GM23338 (cell line): Measurements from ENCODE around the gene FAM171A1. TPM values are rescaled to one million over a fixed set of nuclear protein-coding genes. Genes with fewer than 3 reads are reported as not detected.
A peak's percentile ranks its signal among the peaks of the same experiment; 100 is the strongest.

Experiments
- ATAC-seq: fragments of 200-7000 bp; cut with Tn5 transposase; 3 replicates; pipeline ENCODE4 v1.9.1; 2020
- DNase-seq: peaks from one replicate; pipeline ENCODE4 v3.0.0-alpha.2; 2015; ENCODE audit warnings: low spot score
- H2AFZ ChIP-seq: fragments of 200-600 bp; sonication (generic); 2 replicates; pipeline ENCODE4 v1.8.0; 2016; ENCODE audit warnings: antibody characterized with exemption, mild to moderate bottlenecking, moderate library complexity
- H3F3A ChIP-seq: fragments of 200-600 bp; sonication (generic); replicated peaks from 2 replicates; pipeline ENCODE4 v1.8.0; 2017; ENCODE audit warnings: antibody characterized with exemption, mixed run types, low read depth
- H3K27ac ChIP-seq: fragments of 200-600 bp; sonication (generic); 2 replicates; pipeline ENCODE4 v1.6.1; 2016; ENCODE audit warnings: low read depth
- H3K27me3 ChIP-seq: fragments of 200-600 bp; sonication (generic); 2 replicates; pipeline ENCODE4 v1.8.0; 2016; ENCODE audit warnings: mild to moderate bottlenecking, mixed run types, moderate library complexity; ENCODE audit not compliant: insufficient read depth
- H3K36me3 ChIP-seq: fragments of 200-600 bp; sonication (generic); 2 replicates; pipeline ENCODE4 v1.8.0; 2016; ENCODE audit warnings: mild to moderate bottlenecking; ENCODE audit not compliant: insufficient read depth
- H3K4me1 ChIP-seq: fragments of 200-600 bp; sonication (generic); 2 replicates; pipeline ENCODE4 v1.8.0; 2016; ENCODE audit warnings: mild to moderate bottlenecking, moderate library complexity; ENCODE audit not compliant: insufficient read depth
- H3K4me2 ChIP-seq: fragments of 200-600 bp; sonication (generic); 2 replicates; pipeline ENCODE4 v1.7.1; 2017; ENCODE audit warnings: mixed run types
- H3K4me3 ChIP-seq: fragments of 200-600 bp; sonication (generic); 2 replicates; pipeline ENCODE4 v1.6.1; 2016; ENCODE audit warnings: mixed run types
- H3K79me2 ChIP-seq: fragments of 200-600 bp; sonication (generic); replicated peaks from 2 replicates; pipeline ENCODE4 v1.8.0; 2017; ENCODE audit warnings: mild to moderate bottlenecking; ENCODE audit not compliant: insufficient read depth
- H3K9me2 ChIP-seq: fragments of 200-600 bp; sonication (generic); 2 replicates; pipeline ENCODE4 v1.8.0; 2017; ENCODE audit not compliant: insufficient read depth
- H4K20me1 ChIP-seq: fragments of 200-600 bp; sonication (generic); replicated peaks from 2 replicates; pipeline ENCODE4 v1.8.0; 2017; ENCODE audit warnings: mild to moderate bottlenecking; ENCODE audit not compliant: insufficient read depth
- H3K27ac Mint-ChIP-seq: 2 replicates; pipeline ENCODE4 v1.8.0; 2020; ENCODE audit warnings: inconsistent platforms, mild to moderate bottlenecking, moderate library complexity, mixed read lengths
- H3K27me3 Mint-ChIP-seq: 3 replicates; pipeline ENCODE4 v1.8.0; 2022; ENCODE audit warnings: low read depth, mild to moderate bottlenecking, moderate library complexity, mixed read lengths, inconsistent platforms; ENCODE audit not compliant: insufficient read depth, poor library complexity
- H3K36me3 Mint-ChIP-seq: 3 replicates; pipeline ENCODE4 v1.8.0; 2021; ENCODE audit warnings: low read depth, mild to moderate bottlenecking, inconsistent platforms, moderate library complexity, mixed read lengths
- H3K4me1 Mint-ChIP-seq: 3 replicates; pipeline ENCODE4 v1.8.0; 2020; ENCODE audit warnings: mild to moderate bottlenecking, inconsistent platforms, mixed read lengths
- H3K4me3 Mint-ChIP-seq: 3 replicates; pipeline ENCODE4 v1.8.0; 2021; ENCODE audit warnings: moderate library complexity, mild to moderate bottlenecking, inconsistent platforms, mixed read lengths
- H3K9me3 Mint-ChIP-seq: 3 replicates; pipeline ENCODE4 v1.8.0; 2020; ENCODE audit warnings: moderate library complexity, mild to moderate bottlenecking, inconsistent platforms, mixed read lengths
- CREB1 ChIP-seq: fragments of 250-450 bp; sonication (Bioruptor Pico); IDR thresholded peaks from 2 replicates; pipeline ENCODE4 v1.5.0; 2020; ENCODE audit warnings: low read depth, mild to moderate bottlenecking, moderate library complexity
- CTCF ChIP-seq, 2 experiments: fragments of 200-600 bp in 1 of 2; sonication (generic) in 1 of 2; conservative IDR thresholded peaks; 2 replicates each; pipeline versions ENCODE4 v1.5.1 to v1.6.1; 2016 to 2017; ENCODE audit warnings: antibody characterized with exemption in 2 of 2, low read depth in 2 of 2, mild to moderate bottlenecking in 2 of 2, moderate library complexity in 1 of 2
- EZH2 ChIP-seq: fragments of 200-600 bp; sonication (generic); IDR thresholded peaks from one replicate; pipeline ENCODE4 v1.8.0; 2017; ENCODE audit warnings: antibody characterized with exemption, mild to moderate bottlenecking, low read depth; ENCODE audit not compliant: unreplicated experiment
- STAT1 ChIP-seq: IDR thresholded peaks from one replicate; pipeline ENCODE4 v1.6.1; 2016; ENCODE audit warnings: antibody characterized with exemption; ENCODE audit not compliant: unreplicated experiment
- ZNF331 ChIP-seq: fragments of 250-450 bp; sonication (Bioruptor Pico); IDR thresholded peaks from 2 replicates; pipeline ENCODE4 v1.5.0; 2020; ENCODE audit warnings: low read depth, mild to moderate bottlenecking, moderate library complexity
- ZNF462 ChIP-seq: fragments of 250-450 bp; sonication (Bioruptor Pico); IDR thresholded peaks from 2 replicates; pipeline ENCODE4 v1.5.0; 2020; ENCODE audit warnings: mild to moderate bottlenecking, moderate library complexity
- polyA plus RNA-seq: library from polyadenylated mRNA; unstranded; fragments of >200 nt; fragmentation: Nextera tagmentation; extraction: Ambion mirVana; gene quantifications from 2 replicates; pipeline ENCODE4 v1.2.1, GENCODE V29; 2016
- total RNA-seq: library from RNA; depleted of rRNA; stranded (reverse); fragments of >200 nt; shearing (Covaris generic); gene quantifications from 2 replicates; pipeline ENCODE4 v1.2.3, GENCODE V29; 2014

Gene FAM171A1
- total and polyA plus RNA-seq, 2 experiments from 2014 or later, result 11.3 to 32.2 TPM

- no peak for TF ChIP-seq EZH2
- TF ChIP-seq CREB1 (CRISPR knock-in tag), result no peak
- TF ChIP-seq ZNF462 (CRISPR knock-in tag), result no peak
Measured at GRCh38 chr10:15175587-15175986, 195.5 kb downstream of the FAM171A1 start (continued).

- DNase-seq (no peak), ATAC-seq (no peak)
- no peak overlapping the region for H3K27ac ChIP-seq
- H3K9me2 ChIP-seq, result no peaks in the 10 kb centered on the region
- Mint-ChIP-seq H3K4me1 (peaks cover 7% of the 10 kb centered on the region), H3K27me3 (peaks cover 2% of the 10 kb centered on the region), H3K4me3 (no peak overlapping the region), H3K9me3 (no peaks in the 10 kb centered on the region), H3K27ac (no peak overlapping the region), H3K36me3 (no peaks in the 10 kb centered on the region)
- TF ChIP-seq CTCF (conservative IDR thresholded peaks at IDR 0.05; ENCODE audit: low read depth in 2 of 2) (no peak), ZNF331 (CRISPR knock-in tag) (no peak), STAT1 (no peak)
- no peaks in the 10 kb centered on the region for H4K20me1 ChIP-seq
- no peak overlapping the region for H3K4me2 ChIP-seq
- H3K4me1 ChIP-seq, result peaks cover 2% of the 10 kb centered on the region; the same call in 1 of the 2 replicates
- H3K27me3 ChIP-seq, result no peaks in the 10 kb centered on the region
- peak overlapping the region; percentile 50; the same call in 1 of the 2 replicates for H2AFZ ChIP-seq
- H3F3A ChIP-seq, result no peaks in the 10 kb centered on the region
- no peaks in the 10 kb centered on the region for H3K36me3 ChIP-seq
- H3K4me3 ChIP-seq, result no peak overlapping the region
- H3K79me2 ChIP-seq, result peaks cover under 1% of the 10 kb centered on the region; the same call in 1 of the 2 replicates
Measured at GRCh38 chr10:15172306-15172840, 198.7 kb downstream of the FAM171A1 start.
